Adrenal gland (tissue), 5 donors: ENCODE data around the gene FUT6.

Experiments used
- POLR2A ChIP-seq, 2 donors: fragments of 450-650 bp; IDR thresholded peaks; one replicate each; pipeline ENCODE4 v1.6.1; 2017; ENCODE audit warnings: antibody characterized with exemption in 2 of 2, mild to moderate bottlenecking in 2 of 2, moderate library complexity in 1 of 2
- TF ChIP-seq, protein P1 (sequence below), 6 experiments: fragments of 450-650 bp in 4 of 6; fragments of 200-600 bp in 2 of 6; sonication (generic) in 1 of 6; IDR thresholded peaks; 1 replicate in 5 of 6; 2 replicates in 1 of 6; pipeline versions ENCODE4 v1.5.1 to v1.8.0; 2016 to 2021; ENCODE audit warnings: antibody characterized with exemption in 6 of 6, mild to moderate bottlenecking in 2 of 6, moderate library complexity in 1 of 6
- donor health status: DM: no; HTN: no; CAD: no.

DNA sequence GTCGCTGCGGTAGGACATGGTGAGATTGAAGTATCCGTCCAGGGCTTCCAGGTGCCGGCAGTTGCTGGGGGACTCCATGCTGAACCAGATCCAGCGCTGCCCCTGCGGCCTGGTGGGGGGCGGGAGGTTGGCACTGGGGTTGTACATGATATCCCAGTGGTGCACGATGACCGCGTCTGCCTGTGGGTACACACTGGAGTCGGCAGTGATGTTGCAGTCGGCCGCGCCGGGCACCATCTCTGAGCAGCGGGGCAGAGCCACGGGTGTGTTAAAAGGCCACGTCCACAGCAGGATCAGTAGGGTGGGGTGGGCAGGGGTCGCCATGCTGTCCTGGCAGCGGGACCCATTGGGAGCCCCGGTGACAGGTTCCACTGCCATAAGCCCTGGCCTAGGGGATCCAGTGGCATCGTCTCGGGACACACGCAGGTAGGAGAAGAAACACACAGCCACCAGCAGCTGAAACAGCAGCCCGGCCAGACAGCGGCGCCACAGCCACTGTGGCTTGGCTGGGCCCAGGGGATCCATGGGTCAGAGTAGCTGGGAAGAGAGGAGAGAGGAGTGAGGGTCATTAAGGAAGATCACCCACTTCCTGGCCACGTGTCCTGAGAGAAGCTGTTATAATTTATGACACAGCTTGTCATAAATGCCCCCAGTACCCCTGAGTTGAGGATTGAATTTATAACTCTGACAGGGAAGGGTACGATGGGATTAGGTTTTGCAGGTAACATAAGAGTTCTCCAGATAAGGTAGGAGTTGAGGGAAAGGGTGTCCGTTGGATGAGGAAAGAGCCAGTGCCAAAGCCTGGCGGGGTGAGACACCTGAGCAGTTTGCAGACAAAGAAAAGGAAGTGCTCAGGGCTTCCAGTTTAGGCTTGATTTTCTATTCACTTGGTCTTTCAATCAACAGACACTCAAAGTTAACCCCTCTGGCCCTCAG is 28.0 kb upstream of the FUT6 start:
- TF ChIP-seq, protein P1, sequence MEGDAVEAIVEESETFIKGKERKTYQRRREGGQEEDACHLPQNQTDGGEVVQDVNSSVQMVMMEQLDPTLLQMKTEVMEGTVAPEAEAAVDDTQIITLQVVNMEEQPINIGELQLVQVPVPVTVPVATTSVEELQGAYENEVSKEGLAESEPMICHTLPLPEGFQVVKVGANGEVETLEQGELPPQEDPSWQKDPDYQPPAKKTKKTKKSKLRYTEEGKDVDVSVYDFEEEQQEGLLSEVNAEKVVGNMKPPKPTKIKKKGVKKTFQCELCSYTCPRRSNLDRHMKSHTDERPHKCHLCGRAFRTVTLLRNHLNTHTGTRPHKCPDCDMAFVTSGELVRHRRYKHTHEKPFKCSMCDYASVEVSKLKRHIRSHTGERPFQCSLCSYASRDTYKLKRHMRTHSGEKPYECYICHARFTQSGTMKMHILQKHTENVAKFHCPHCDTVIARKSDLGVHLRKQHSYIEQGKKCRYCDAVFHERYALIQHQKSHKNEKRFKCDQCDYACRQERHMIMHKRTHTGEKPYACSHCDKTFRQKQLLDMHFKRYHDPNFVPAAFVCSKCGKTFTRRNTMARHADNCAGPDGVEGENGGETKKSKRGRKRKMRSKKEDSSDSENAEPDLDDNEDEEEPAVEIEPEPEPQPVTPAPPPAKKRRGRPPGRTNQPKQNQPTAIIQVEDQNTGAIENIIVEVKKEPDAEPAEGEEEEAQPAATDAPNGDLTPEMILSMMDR (IDR thresholded peaks at IDR 0.05): no peak
- TF ChIP-seq POLR2A (IDR thresholded peaks at IDR 0.05): no peak
